ENCODE data around the gene CCS. TPM values are rescaled to one million over a fixed set of nuclear protein-coding genes. Genes with fewer than 3 reads are reported as not detected.

The CCS gene
- total and polyA plus RNA-seq, 9 of the 15 experiments (the other 6 are each of a cell fraction or from before 2014, with no cell fraction given), result 1.1 to 46.6 (median 26.8) TPM

DNA sequence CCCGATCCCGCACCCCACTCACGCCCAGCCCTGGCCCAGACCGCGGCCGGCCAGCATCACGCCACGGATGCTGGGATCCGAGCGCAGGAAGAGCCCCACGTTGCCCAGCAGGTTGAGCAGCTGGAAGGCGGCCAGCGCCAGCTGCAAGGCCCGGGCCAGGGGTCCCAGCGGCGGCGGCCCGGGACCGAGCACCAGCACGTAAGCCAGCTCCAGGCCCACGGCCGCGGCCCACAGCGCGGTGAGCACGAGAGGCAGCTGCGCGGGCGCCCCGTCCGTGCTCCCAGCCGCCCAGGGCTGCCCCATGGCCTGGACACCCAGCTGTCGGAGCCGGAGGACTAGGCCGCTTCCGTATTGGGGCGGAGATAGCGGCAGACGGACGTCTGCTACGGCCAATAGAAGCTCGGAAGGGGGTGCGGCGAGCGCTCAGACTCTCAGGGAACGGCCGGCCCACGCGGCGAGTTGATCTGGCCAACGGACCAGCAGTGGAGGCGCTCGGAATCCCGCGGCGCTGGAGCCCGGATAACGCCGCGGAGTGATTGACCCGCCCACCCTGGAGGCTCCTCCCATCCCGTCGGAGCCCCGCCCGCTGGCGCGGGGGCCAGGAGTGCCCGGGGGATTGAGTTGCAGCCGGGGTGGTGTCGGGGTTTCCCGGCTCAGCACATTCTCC, 47.2 kb upstream of the CCS start, which contains the start of gene ZDHHC24 (continued):
- TF ChIP-seq SRF (CRISPR knock-in tag; IDR thresholded peaks at IDR 0.05) (peak in 1 of 2 experiments; percentile 74; a peak in 1 of 4 replicates), EGR1 (conservative IDR thresholded peaks at IDR 0.05) (peak; percentile 72), NUFIP1 (IDR thresholded peaks at IDR 0.05; ENCODE audit: partially characterized antibody) (no peak), XRCC5 (IDR thresholded peaks at IDR 0.05; ENCODE audit: low read depth, low read length) (no peak), ZNF785 (CRISPR knock-in tag; IDR thresholded peaks at IDR 0.05) (no peak), KHSRP (IDR thresholded peaks at IDR 0.05) (no peak), RBM14 (IDR thresholded peaks at IDR 0.05; ENCODE audit: borderline replicate concordance, insufficient read depth, low read depth, low read length) (no peak), DDX20 (tag; IDR thresholded peaks at IDR 0.05; ENCODE audit: low read depth) (no peak), ZNF24 (IDR thresholded peaks at IDR 0.05) (no peak)
- TF ChIP-seq, protein P1, sequence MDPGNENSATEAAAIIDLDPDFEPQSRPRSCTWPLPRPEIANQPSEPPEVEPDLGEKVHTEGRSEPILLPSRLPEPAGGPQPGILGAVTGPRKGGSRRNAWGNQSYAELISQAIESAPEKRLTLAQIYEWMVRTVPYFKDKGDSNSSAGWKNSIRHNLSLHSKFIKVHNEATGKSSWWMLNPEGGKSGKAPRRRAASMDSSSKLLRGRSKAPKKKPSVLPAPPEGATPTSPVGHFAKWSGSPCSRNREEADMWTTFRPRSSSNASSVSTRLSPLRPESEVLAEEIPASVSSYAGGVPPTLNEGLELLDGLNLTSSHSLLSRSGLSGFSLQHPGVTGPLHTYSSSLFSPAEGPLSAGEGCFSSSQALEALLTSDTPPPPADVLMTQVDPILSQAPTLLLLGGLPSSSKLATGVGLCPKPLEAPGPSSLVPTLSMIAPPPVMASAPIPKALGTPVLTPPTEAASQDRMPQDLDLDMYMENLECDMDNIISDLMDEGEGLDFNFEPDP (CRISPR knock-in tag; IDR thresholded peaks at IDR 0.05), result no peak
- TF ChIP-seq, protein P2, sequence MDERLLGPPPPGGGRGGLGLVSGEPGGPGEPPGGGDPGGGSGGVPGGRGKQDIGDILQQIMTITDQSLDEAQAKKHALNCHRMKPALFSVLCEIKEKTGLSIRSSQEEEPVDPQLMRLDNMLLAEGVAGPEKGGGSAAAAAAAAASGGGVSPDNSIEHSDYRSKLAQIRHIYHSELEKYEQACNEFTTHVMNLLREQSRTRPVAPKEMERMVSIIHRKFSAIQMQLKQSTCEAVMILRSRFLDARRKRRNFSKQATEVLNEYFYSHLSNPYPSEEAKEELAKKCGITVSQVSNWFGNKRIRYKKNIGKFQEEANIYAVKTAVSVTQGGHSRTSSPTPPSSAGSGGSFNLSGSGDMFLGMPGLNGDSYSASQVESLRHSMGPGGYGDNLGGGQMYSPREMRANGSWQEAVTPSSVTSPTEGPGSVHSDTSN (CRISPR knock-in tag; IDR thresholded peaks at IDR 0.05; ENCODE audit: low read depth), result peak; percentile 74
- TF ChIP-seq, protein P2 (tag; conservative IDR thresholded peaks at IDR 0.05; ENCODE audit: low read depth), result peak; percentile 94
- TF ChIP-seq, protein P3, sequence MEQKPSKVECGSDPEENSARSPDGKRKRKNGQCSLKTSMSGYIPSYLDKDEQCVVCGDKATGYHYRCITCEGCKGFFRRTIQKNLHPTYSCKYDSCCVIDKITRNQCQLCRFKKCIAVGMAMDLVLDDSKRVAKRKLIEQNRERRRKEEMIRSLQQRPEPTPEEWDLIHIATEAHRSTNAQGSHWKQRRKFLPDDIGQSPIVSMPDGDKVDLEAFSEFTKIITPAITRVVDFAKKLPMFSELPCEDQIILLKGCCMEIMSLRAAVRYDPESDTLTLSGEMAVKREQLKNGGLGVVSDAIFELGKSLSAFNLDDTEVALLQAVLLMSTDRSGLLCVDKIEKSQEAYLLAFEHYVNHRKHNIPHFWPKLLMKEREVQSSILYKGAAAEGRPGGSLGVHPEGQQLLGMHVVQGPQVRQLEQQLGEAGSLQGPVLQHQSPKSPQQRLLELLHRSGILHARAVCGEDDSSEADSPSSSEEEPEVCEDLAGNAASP (IDR thresholded peaks at IDR 0.05), result no peak
- TF ChIP-seq, protein P4, sequence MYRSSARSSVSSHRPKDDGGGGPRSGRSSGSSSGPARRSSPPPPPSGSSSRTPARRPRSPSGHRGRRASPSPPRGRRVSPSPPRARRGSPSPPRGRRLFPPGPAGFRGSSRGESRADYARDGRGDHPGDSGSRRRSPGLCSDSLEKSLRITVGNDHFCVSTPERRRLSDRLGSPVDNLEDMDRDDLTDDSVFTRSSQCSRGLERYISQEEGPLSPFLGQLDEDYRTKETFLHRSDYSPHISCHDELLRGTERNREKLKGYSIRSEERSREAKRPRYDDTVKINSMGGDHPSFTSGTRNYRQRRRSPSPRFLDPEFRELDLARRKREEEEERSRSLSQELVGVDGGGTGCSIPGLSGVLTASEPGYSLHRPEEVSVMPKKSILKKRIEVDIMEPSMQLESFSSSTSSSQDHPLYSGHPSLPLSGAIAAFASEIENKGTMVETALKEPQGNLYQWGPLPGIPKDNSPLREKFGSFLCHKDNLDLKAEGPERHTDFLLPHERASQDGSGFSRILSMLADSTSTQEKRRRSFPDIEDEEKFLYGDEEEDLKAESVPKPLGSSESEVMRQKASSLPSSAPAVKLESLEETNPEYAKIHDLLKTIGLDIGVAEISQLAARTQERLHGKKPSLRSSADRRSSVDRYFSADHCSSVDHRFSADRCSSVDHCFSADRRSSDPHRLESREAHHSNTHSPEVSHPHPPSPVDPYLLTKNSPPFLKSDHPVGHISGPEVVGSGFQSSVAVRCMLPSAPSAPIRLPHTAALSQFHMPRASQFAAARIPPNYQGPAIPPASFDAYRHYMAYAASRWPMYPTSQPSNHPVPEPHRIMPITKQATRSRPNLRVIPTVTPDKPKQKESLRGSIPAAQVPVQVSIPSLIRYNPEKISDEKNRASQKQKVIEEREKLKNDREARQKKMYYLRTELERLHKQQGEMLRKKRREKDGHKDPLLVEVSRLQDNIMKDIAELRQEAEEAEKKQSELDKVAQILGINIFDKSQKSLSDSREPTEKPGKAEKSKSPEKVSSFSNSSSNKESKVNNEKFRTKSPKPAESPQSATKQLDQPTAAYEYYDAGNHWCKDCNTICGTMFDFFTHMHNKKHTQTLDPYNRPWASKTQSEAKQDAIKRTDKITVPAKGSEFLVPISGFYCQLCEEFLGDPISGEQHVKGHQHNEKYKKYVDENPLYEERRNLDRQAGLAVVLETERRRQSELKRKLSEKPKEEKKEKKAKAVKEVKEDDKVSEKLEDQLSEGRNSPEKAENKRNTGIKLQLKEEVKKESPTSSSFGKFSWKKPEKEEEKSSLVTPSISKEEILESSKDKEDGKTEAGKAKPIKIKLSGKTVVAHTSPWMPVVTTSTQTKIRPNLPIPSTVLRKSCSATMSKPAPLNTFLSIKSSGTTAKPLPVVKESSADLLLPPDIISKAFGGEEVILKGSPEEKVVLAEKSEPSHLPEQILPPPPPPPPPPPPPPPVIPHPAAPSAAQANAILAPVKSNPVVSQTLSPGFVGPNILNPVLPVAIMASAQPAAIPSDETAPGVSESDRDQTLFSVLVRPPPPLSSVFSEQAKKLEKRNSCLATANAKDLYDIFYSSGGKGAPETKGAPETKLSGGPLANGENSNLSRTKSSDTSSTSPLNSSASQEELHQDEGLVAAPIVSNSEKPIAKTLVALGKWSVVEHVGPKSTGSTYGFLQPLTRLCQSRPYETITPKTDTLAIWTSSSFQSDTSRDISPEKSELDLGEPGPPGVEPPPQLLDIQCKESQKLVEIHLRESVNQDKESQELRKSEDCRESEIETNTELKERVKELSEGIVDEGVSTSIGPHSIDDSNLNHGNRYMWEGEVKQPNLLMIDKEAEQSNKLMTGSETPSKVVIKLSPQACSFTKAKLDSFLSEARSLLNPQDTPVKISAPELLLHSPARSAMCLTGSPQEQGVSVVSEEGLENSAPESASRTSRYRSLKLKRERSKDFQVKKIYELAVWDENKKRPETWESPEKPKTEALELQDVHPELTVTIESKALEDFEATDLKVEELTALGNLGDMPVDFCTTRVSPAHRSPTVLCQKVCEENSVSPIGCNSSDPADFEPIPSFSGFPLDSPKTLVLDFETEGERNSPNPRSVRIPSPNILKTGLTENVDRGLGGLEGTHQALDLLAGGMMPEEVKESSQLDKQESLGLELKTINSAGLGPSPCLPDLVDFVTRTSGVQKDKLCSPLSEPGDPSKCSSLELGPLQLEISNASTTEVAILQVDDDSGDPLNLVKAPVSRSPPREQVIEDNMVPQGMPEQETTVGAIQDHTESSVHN (IDR thresholded peaks at IDR 0.05; ENCODE audit: borderline replicate concordance in 1 of 2, low read depth in 1 of 2), result no peak
